ENCODE data around the gene GALNT9.

GALNT9 gene

GRCh38 chr12:132235116-132235820, 94.1 kb downstream of the GALNT9 start:
- ChIA-PET POLR2A (no interaction called here), CTCF (no interaction called here)
- TF ChIP-seq L3MBTL2 (conservative IDR thresholded peaks at IDR 0.05) = no peak
- no peak for TF ChIP-seq BHLHE40 (IDR thresholded peaks at IDR 0.05; ENCODE audit: borderline replicate concordance)
- no peak for TF ChIP-seq SUZ12 (IDR thresholded peaks at IDR 0.05)
- no peak for TF ChIP-seq TARDBP (IDR thresholded peaks at IDR 0.05)
- no peak for TF ChIP-seq PKNOX1 (IDR thresholded peaks at IDR 0.05)
- TF ChIP-seq FOXM1 (IDR thresholded peaks at IDR 0.05; ENCODE audit: borderline replicate concordance) = no peak
- no peak for TF ChIP-seq ZNF384 (IDR thresholded peaks at IDR 0.05)
- no peak for TF ChIP-seq LEF1 (IDR thresholded peaks at IDR 0.05; ENCODE audit: borderline replicate concordance)
- no peak for TF ChIP-seq HDGF (IDR thresholded peaks at IDR 0.05; ENCODE audit: borderline replicate concordance)
- no peak for TF ChIP-seq FOXA1 (IDR thresholded peaks at IDR 0.05)
- no peak for DNase-seq (ENCODE audit: extremely low spot score)

GRCh38 chr12:132230381-132230780, 99.0 kb downstream of the GALNT9 start:
- no peak for DNase-seq (ENCODE audit: extremely low spot score)
- CTCF ChIA-PET = no interaction called here
- POLR2A ChIA-PET = no interaction called here
- TF ChIP-seq SUZ12 (IDR thresholded peaks at IDR 0.05) (no peak), BHLHE40 (IDR thresholded peaks at IDR 0.05; ENCODE audit: borderline replicate concordance) (no peak), L3MBTL2 (conservative IDR thresholded peaks at IDR 0.05) (no peak), TARDBP (IDR thresholded peaks at IDR 0.05) (no peak), CTBP1 (IDR thresholded peaks at IDR 0.05; ENCODE audit: borderline replicate concordance) (no peak), ARNT (IDR thresholded peaks at IDR 0.05) (no peak), ZNF384 (IDR thresholded peaks at IDR 0.05) (no peak), FOXK2 (IDR thresholded peaks at IDR 0.05) (no peak), NFRKB (IDR thresholded peaks at IDR 0.05) (no peak), LEF1 (IDR thresholded peaks at IDR 0.05; ENCODE audit: borderline replicate concordance) (no peak), FOXM1 (IDR thresholded peaks at IDR 0.05; ENCODE audit: borderline replicate concordance) (no peak), FOXA1 (IDR thresholded peaks at IDR 0.05) (no peak), PKNOX1 (IDR thresholded peaks at IDR 0.05) (no peak), ELF4 (IDR thresholded peaks at IDR 0.05) (no peak), HDGF (IDR thresholded peaks at IDR 0.05; ENCODE audit: borderline replicate concordance) (no peak), SP1 (IDR thresholded peaks at IDR 0.05) (no peak)

DNA sequence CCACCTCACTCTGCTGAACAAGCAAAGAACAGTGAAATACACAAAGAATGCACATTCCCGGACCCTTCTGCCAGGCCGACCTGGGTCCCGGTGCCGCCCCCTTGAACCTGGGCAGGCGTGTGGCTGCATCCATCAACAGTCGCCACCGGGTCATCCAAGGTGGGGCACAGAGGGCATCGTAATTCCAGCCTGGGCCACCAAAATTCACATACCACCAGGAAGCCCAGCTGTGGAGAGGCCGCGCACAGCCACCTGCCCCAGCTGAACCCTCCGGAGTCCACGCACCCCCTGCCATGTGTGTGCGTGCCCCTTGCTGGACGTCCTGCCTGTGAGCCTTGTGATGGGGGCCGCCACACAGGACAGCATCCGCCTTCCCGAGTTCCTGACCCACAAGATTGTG, 99.5 kb downstream of the GALNT9 start:
- CTCF ChIA-PET = no interaction called here
- DNase-seq (ENCODE audit: extremely low spot score) = no peak
- POLR2A ChIA-PET = no interaction called here
- TF ChIP-seq CTBP1 (IDR thresholded peaks at IDR 0.05; ENCODE audit: borderline replicate concordance) (no peak), HDGF (IDR thresholded peaks at IDR 0.05; ENCODE audit: borderline replicate concordance) (no peak), TARDBP (IDR thresholded peaks at IDR 0.05) (no peak)

- TF ChIP-seq ARNT (IDR thresholded peaks at IDR 0.05) = no peak
- no peak for TF ChIP-seq FOXM1 (IDR thresholded peaks at IDR 0.05; ENCODE audit: borderline replicate concordance)
- ChIA-PET CTCF (no interaction called here), POLR2A (no interaction called here)
- DNase-seq (ENCODE audit: extremely low spot score) = no peak
Measured at GRCh38 chr12:132229193-132229760, 100.1 kb downstream of the GALNT9 start.

GRCh38 chr12:132228476-132229192, 100.8 kb downstream of the GALNT9 start:
- TF ChIP-seq CTBP1 (IDR thresholded peaks at IDR 0.05; ENCODE audit: borderline replicate concordance) = no peak
- no peak for TF ChIP-seq NFRKB (IDR thresholded peaks at IDR 0.05)
- no peak for TF ChIP-seq FOXM1 (IDR thresholded peaks at IDR 0.05; ENCODE audit: borderline replicate concordance)
- no peak for TF ChIP-seq PKNOX1 (IDR thresholded peaks at IDR 0.05)
- no peak for TF ChIP-seq LEF1 (IDR thresholded peaks at IDR 0.05; ENCODE audit: borderline replicate concordance)
- TF ChIP-seq BHLHE40 (IDR thresholded peaks at IDR 0.05; ENCODE audit: borderline replicate concordance) = no peak
- TF ChIP-seq ARNT (IDR thresholded peaks at IDR 0.05) = no peak
- no peak for TF ChIP-seq L3MBTL2 (conservative IDR thresholded peaks at IDR 0.05)
- TF ChIP-seq FOXK2 (IDR thresholded peaks at IDR 0.05) = no peak
- TF ChIP-seq SUZ12 (IDR thresholded peaks at IDR 0.05) = no peak
- no peak for TF ChIP-seq SP1 (IDR thresholded peaks at IDR 0.05)
- no peak for TF ChIP-seq FOXA1 (IDR thresholded peaks at IDR 0.05)
- no peak for TF ChIP-seq ZNF384 (IDR thresholded peaks at IDR 0.05)
- POLR2A ChIA-PET = no interaction called here
- no peak for DNase-seq (ENCODE audit: extremely low spot score)
- CTCF ChIA-PET = no interaction called here

- no peak for TF ChIP-seq HDGF (IDR thresholded peaks at IDR 0.05; ENCODE audit: borderline replicate concordance)
- no peak for TF ChIP-seq SP1 (IDR thresholded peaks at IDR 0.05)
- no peak for TF ChIP-seq BHLHE40 (IDR thresholded peaks at IDR 0.05; ENCODE audit: borderline replicate concordance)
- TF ChIP-seq PKNOX1 (IDR thresholded peaks at IDR 0.05) = no peak
- TF ChIP-seq FOXA1 (IDR thresholded peaks at IDR 0.05) = no peak
- TF ChIP-seq FOXM1 (IDR thresholded peaks at IDR 0.05; ENCODE audit: borderline replicate concordance) = no peak
- no peak for TF ChIP-seq ZNF384 (IDR thresholded peaks at IDR 0.05)
- TF ChIP-seq FOXK2 (IDR thresholded peaks at IDR 0.05) = no peak
- TF ChIP-seq NFRKB (IDR thresholded peaks at IDR 0.05) = no peak
- no peak for TF ChIP-seq ARNT (IDR thresholded peaks at IDR 0.05)
- TF ChIP-seq LEF1 (IDR thresholded peaks at IDR 0.05; ENCODE audit: borderline replicate concordance) = no peak
- ChIA-PET CTCF (no interaction called here), POLR2A (no interaction called here)
- DNase-seq (ENCODE audit: extremely low spot score) = no peak
Measured at GRCh38 chr12:132227782-132228475, 101.5 kb downstream of the GALNT9 start.

Data from HEK293T (cell line).